GM23338 (cell line): Measurements from ENCODE around the gene NLRC3. TPM values are rescaled to one million over a fixed set of nuclear protein-coding genes. Genes with fewer than 3 reads are reported as not detected.

ENCODE experiments used
- ATAC-seq: fragments of 200-7000 bp; cut with Tn5 transposase; 3 replicates; pipeline ENCODE4 v1.9.1; 2020
- DNase-seq: peaks from one replicate; pipeline ENCODE4 v3.0.0-alpha.2; 2015; ENCODE audit warnings: low spot score
- H2AFZ ChIP-seq: fragments of 200-600 bp; sonication (generic); 2 replicates; pipeline ENCODE4 v1.8.0; 2016; ENCODE audit warnings: antibody characterized with exemption, mild to moderate bottlenecking, moderate library complexity
- H3F3A ChIP-seq: fragments of 200-600 bp; sonication (generic); replicated peaks from 2 replicates; pipeline ENCODE4 v1.8.0; 2017; ENCODE audit warnings: antibody characterized with exemption, mixed run types, low read depth
- H3K27ac ChIP-seq: fragments of 200-600 bp; sonication (generic); 2 replicates; pipeline ENCODE4 v1.6.1; 2016; ENCODE audit warnings: low read depth
- H3K27me3 ChIP-seq: fragments of 200-600 bp; sonication (generic); 2 replicates; pipeline ENCODE4 v1.8.0; 2016; ENCODE audit warnings: mild to moderate bottlenecking, mixed run types, moderate library complexity; ENCODE audit not compliant: insufficient read depth
- H3K36me3 ChIP-seq: fragments of 200-600 bp; sonication (generic); 2 replicates; pipeline ENCODE4 v1.8.0; 2016; ENCODE audit warnings: mild to moderate bottlenecking; ENCODE audit not compliant: insufficient read depth
- H3K4me1 ChIP-seq: fragments of 200-600 bp; sonication (generic); 2 replicates; pipeline ENCODE4 v1.8.0; 2016; ENCODE audit warnings: mild to moderate bottlenecking, moderate library complexity; ENCODE audit not compliant: insufficient read depth
- H3K4me2 ChIP-seq: fragments of 200-600 bp; sonication (generic); 2 replicates; pipeline ENCODE4 v1.7.1; 2017; ENCODE audit warnings: mixed run types
- H3K4me3 ChIP-seq: fragments of 200-600 bp; sonication (generic); 2 replicates; pipeline ENCODE4 v1.6.1; 2016; ENCODE audit warnings: mixed run types
- H3K79me2 ChIP-seq: fragments of 200-600 bp; sonication (generic); replicated peaks from 2 replicates; pipeline ENCODE4 v1.8.0; 2017; ENCODE audit warnings: mild to moderate bottlenecking; ENCODE audit not compliant: insufficient read depth
- H3K9me2 ChIP-seq: fragments of 200-600 bp; sonication (generic); 2 replicates; pipeline ENCODE4 v1.8.0; 2017; ENCODE audit not compliant: insufficient read depth
- H4K20me1 ChIP-seq: fragments of 200-600 bp; sonication (generic); replicated peaks from 2 replicates; pipeline ENCODE4 v1.8.0; 2017; ENCODE audit warnings: mild to moderate bottlenecking; ENCODE audit not compliant: insufficient read depth
- H3K27ac Mint-ChIP-seq: 2 replicates; pipeline ENCODE4 v1.8.0; 2020; ENCODE audit warnings: inconsistent platforms, mild to moderate bottlenecking, moderate library complexity, mixed read lengths
- H3K27me3 Mint-ChIP-seq: 3 replicates; pipeline ENCODE4 v1.8.0; 2022; ENCODE audit warnings: low read depth, mild to moderate bottlenecking, moderate library complexity, mixed read lengths, inconsistent platforms; ENCODE audit not compliant: insufficient read depth, poor library complexity
- H3K36me3 Mint-ChIP-seq: 3 replicates; pipeline ENCODE4 v1.8.0; 2021; ENCODE audit warnings: low read depth, mild to moderate bottlenecking, inconsistent platforms, moderate library complexity, mixed read lengths
- H3K4me1 Mint-ChIP-seq: 3 replicates; pipeline ENCODE4 v1.8.0; 2020; ENCODE audit warnings: mild to moderate bottlenecking, inconsistent platforms, mixed read lengths
- H3K4me3 Mint-ChIP-seq: 3 replicates; pipeline ENCODE4 v1.8.0; 2021; ENCODE audit warnings: moderate library complexity, mild to moderate bottlenecking, inconsistent platforms, mixed read lengths
- H3K9me3 Mint-ChIP-seq: 3 replicates; pipeline ENCODE4 v1.8.0; 2020; ENCODE audit warnings: moderate library complexity, mild to moderate bottlenecking, inconsistent platforms, mixed read lengths
- CREB1 ChIP-seq: fragments of 250-450 bp; sonication (Bioruptor Pico); IDR thresholded peaks from 2 replicates; pipeline ENCODE4 v1.5.0; 2020; ENCODE audit warnings: low read depth, mild to moderate bottlenecking, moderate library complexity
- EZH2 ChIP-seq: fragments of 200-600 bp; sonication (generic); IDR thresholded peaks from one replicate; pipeline ENCODE4 v1.8.0; 2017; ENCODE audit warnings: antibody characterized with exemption, mild to moderate bottlenecking, low read depth; ENCODE audit not compliant: unreplicated experiment
- EZH2phosphoT487 ChIP-seq: fragments of 200-600 bp; sonication (generic); IDR thresholded peaks from one replicate; pipeline ENCODE4 v1.8.1; 2018; ENCODE audit warnings: antibody characterized with exemption; ENCODE audit not compliant: unreplicated experiment
- JUNB ChIP-seq: IDR thresholded peaks from one replicate; pipeline ENCODE4 v1.6.1; 2016; ENCODE audit warnings: antibody characterized with exemption; ENCODE audit not compliant: unreplicated experiment
- NANOG ChIP-seq: IDR thresholded peaks from 2 replicates; pipeline ENCODE4 v1.6.1; 2016; ENCODE audit warnings: antibody characterized with exemption, borderline replicate concordance
- POLR2AphosphoS5 ChIP-seq: IDR thresholded peaks from 2 replicates; pipeline ENCODE4 v1.6.1; 2016; ENCODE audit warnings: antibody characterized with exemption, low read depth
- STAT1 ChIP-seq: IDR thresholded peaks from one replicate; pipeline ENCODE4 v1.6.1; 2016; ENCODE audit warnings: antibody characterized with exemption; ENCODE audit not compliant: unreplicated experiment
- ZNF331 ChIP-seq: fragments of 250-450 bp; sonication (Bioruptor Pico); IDR thresholded peaks from 2 replicates; pipeline ENCODE4 v1.5.0; 2020; ENCODE audit warnings: low read depth, mild to moderate bottlenecking, moderate library complexity
- polyA plus RNA-seq: library from polyadenylated mRNA; unstranded; fragments of >200 nt; fragmentation: Nextera tagmentation; extraction: Ambion mirVana; gene quantifications from 2 replicates; pipeline ENCODE4 v1.2.1, GENCODE V29; 2016
- total RNA-seq: library from RNA; depleted of rRNA; stranded (reverse); fragments of >200 nt; shearing (Covaris generic); gene quantifications from 2 replicates; pipeline ENCODE4 v1.2.3, GENCODE V29; 2014
- TF ChIP-seq, protein P1 (sequence below), 2 experiments: fragments of 200-600 bp in 1 of 2; sonication (generic) in 1 of 2; conservative IDR thresholded peaks; 2 replicates each; pipeline versions ENCODE4 v1.5.1 to v1.6.1; 2016 to 2017; ENCODE audit warnings: antibody characterized with exemption in 2 of 2, low read depth in 2 of 2, mild to moderate bottlenecking in 2 of 2, moderate library complexity in 1 of 2
- TF ChIP-seq, protein P2 (sequence below): IDR thresholded peaks from one replicate; pipeline ENCODE4 v1.6.1; 2018; ENCODE audit warnings: antibody characterized with exemption; ENCODE audit not compliant: unreplicated experiment
- TF ChIP-seq, protein P3 (sequence below): IDR thresholded peaks from 2 replicates; pipeline ENCODE4 v1.6.1; 2016; ENCODE audit warnings: antibody characterized with exemption
- TF ChIP-seq, protein P4 (sequence below): fragments of 250-450 bp; sonication (Bioruptor Pico); IDR thresholded peaks from 2 replicates; pipeline ENCODE4 v1.5.0; 2020; ENCODE audit warnings: mild to moderate bottlenecking, moderate library complexity

NLRC3 gene
- total and polyA plus RNA-seq, 2 experiments from 2014 or later = 0.11 to 0.49 TPM

DNA sequence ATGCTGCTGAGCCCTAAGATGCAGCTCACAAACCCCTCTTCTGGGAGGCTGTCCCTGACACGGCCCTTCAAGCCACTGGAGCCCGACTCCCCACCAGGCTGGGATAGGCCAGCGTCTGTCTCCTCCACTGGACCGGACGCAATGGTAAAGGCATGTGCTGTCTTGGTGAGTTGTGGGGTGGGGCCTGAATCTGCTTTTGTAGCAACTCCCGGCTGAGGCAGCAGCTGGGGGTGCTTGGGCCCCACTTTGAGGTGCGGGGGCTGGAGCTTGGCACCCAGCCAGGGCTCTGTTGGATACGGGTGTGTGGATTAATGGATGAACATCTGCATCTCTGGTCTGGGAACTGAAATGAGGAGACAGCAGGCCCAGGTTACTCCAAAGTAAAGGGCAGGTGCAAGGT, 3.5 kb upstream of the NLRC3 start (continued):
- TF ChIP-seq, protein P1, sequence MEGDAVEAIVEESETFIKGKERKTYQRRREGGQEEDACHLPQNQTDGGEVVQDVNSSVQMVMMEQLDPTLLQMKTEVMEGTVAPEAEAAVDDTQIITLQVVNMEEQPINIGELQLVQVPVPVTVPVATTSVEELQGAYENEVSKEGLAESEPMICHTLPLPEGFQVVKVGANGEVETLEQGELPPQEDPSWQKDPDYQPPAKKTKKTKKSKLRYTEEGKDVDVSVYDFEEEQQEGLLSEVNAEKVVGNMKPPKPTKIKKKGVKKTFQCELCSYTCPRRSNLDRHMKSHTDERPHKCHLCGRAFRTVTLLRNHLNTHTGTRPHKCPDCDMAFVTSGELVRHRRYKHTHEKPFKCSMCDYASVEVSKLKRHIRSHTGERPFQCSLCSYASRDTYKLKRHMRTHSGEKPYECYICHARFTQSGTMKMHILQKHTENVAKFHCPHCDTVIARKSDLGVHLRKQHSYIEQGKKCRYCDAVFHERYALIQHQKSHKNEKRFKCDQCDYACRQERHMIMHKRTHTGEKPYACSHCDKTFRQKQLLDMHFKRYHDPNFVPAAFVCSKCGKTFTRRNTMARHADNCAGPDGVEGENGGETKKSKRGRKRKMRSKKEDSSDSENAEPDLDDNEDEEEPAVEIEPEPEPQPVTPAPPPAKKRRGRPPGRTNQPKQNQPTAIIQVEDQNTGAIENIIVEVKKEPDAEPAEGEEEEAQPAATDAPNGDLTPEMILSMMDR (conservative IDR thresholded peaks at IDR 0.05; ENCODE audit: low read depth in 2 of 2) = no peak
- no peak for TF ChIP-seq CREB1
- TF ChIP-seq EZH2 = no peak
- TF ChIP-seq NANOG = no peak
- no peak for TF ChIP-seq POLR2AphosphoS5
- no peak for TF ChIP-seq JUNB
- TF ChIP-seq, protein P2, sequence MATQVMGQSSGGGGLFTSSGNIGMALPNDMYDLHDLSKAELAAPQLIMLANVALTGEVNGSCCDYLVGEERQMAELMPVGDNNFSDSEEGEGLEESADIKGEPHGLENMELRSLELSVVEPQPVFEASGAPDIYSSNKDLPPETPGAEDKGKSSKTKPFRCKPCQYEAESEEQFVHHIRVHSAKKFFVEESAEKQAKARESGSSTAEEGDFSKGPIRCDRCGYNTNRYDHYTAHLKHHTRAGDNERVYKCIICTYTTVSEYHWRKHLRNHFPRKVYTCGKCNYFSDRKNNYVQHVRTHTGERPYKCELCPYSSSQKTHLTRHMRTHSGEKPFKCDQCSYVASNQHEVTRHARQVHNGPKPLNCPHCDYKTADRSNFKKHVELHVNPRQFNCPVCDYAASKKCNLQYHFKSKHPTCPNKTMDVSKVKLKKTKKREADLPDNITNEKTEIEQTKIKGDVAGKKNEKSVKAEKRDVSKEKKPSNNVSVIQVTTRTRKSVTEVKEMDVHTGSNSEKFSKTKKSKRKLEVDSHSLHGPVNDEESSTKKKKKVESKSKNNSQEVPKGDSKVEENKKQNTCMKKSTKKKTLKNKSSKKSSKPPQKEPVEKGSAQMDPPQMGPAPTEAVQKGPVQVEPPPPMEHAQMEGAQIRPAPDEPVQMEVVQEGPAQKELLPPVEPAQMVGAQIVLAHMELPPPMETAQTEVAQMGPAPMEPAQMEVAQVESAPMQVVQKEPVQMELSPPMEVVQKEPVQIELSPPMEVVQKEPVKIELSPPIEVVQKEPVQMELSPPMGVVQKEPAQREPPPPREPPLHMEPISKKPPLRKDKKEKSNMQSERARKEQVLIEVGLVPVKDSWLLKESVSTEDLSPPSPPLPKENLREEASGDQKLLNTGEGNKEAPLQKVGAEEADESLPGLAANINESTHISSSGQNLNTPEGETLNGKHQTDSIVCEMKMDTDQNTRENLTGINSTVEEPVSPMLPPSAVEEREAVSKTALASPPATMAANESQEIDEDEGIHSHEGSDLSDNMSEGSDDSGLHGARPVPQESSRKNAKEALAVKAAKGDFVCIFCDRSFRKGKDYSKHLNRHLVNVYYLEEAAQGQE = no peak
- no peak for TF ChIP-seq EZH2phosphoT487
- TF ChIP-seq ZNF331 (CRISPR knock-in tag) = no peak
- TF ChIP-seq, protein P3, sequence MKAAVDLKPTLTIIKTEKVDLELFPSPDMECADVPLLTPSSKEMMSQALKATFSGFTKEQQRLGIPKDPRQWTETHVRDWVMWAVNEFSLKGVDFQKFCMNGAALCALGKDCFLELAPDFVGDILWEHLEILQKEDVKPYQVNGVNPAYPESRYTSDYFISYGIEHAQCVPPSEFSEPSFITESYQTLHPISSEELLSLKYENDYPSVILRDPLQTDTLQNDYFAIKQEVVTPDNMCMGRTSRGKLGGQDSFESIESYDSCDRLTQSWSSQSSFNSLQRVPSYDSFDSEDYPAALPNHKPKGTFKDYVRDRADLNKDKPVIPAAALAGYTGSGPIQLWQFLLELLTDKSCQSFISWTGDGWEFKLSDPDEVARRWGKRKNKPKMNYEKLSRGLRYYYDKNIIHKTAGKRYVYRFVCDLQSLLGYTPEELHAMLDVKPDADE = no peak

DNA sequence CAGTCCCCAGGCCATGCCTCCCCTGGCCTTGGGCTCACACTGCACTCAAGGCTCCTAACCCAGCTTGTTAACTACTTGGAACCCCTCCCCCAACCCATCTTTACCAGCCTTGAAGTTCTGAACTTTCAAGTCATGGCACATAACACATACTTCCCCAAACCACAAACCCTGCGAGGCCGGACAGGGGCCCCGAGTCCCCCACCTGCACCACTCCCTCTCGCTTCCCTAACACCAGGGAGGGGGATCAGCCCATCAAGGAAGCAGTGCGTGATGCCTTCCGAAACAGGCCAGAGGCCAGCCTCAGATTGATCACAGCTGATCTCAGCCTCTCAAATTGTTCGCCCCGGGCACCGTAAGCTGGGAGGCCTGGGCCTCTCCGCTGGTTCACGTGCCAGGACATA, 3.0 kb upstream of the NLRC3 start:
- H3K36me3 Mint-ChIP-seq = peaks cover 25% of the 10 kb centered on the region; the same call in 2 of the 3 replicates
- H3K27me3 Mint-ChIP-seq = peaks cover 2% of the 10 kb centered on the region
- H3K27me3 ChIP-seq = no peaks in the 10 kb centered on the region
- H3K4me3 ChIP-seq = no peak overlapping the region
- ATAC-seq (no peak), DNase-seq (no peak)
- no peaks in the 10 kb centered on the region for H3F3A ChIP-seq
- H2AFZ ChIP-seq = no peak overlapping the region
- no peaks in the 10 kb centered on the region for H3K36me3 ChIP-seq
- no peaks in the 10 kb centered on the region for H3K9me2 ChIP-seq
- H4K20me1 ChIP-seq = no peaks in the 10 kb centered on the region
- peaks cover 15% of the 10 kb centered on the region for H3K4me1 Mint-ChIP-seq
- no peaks in the 10 kb centered on the region; the same call in 2 of the 3 replicates for H3K9me3 Mint-ChIP-seq
- H3K27ac Mint-ChIP-seq = peak overlapping the region; percentile 6; the same call in 1 of the 2 replicates
- no peaks in the 10 kb centered on the region for H3K79me2 ChIP-seq
- no peak overlapping the region for H3K4me2 ChIP-seq
- no peaks in the 10 kb centered on the region for H3K4me1 ChIP-seq
- H3K4me3 Mint-ChIP-seq = no peak overlapping the region
- no peak overlapping the region for H3K27ac ChIP-seq
- TF ChIP-seq STAT1 = no peak
- TF ChIP-seq, protein P4, sequence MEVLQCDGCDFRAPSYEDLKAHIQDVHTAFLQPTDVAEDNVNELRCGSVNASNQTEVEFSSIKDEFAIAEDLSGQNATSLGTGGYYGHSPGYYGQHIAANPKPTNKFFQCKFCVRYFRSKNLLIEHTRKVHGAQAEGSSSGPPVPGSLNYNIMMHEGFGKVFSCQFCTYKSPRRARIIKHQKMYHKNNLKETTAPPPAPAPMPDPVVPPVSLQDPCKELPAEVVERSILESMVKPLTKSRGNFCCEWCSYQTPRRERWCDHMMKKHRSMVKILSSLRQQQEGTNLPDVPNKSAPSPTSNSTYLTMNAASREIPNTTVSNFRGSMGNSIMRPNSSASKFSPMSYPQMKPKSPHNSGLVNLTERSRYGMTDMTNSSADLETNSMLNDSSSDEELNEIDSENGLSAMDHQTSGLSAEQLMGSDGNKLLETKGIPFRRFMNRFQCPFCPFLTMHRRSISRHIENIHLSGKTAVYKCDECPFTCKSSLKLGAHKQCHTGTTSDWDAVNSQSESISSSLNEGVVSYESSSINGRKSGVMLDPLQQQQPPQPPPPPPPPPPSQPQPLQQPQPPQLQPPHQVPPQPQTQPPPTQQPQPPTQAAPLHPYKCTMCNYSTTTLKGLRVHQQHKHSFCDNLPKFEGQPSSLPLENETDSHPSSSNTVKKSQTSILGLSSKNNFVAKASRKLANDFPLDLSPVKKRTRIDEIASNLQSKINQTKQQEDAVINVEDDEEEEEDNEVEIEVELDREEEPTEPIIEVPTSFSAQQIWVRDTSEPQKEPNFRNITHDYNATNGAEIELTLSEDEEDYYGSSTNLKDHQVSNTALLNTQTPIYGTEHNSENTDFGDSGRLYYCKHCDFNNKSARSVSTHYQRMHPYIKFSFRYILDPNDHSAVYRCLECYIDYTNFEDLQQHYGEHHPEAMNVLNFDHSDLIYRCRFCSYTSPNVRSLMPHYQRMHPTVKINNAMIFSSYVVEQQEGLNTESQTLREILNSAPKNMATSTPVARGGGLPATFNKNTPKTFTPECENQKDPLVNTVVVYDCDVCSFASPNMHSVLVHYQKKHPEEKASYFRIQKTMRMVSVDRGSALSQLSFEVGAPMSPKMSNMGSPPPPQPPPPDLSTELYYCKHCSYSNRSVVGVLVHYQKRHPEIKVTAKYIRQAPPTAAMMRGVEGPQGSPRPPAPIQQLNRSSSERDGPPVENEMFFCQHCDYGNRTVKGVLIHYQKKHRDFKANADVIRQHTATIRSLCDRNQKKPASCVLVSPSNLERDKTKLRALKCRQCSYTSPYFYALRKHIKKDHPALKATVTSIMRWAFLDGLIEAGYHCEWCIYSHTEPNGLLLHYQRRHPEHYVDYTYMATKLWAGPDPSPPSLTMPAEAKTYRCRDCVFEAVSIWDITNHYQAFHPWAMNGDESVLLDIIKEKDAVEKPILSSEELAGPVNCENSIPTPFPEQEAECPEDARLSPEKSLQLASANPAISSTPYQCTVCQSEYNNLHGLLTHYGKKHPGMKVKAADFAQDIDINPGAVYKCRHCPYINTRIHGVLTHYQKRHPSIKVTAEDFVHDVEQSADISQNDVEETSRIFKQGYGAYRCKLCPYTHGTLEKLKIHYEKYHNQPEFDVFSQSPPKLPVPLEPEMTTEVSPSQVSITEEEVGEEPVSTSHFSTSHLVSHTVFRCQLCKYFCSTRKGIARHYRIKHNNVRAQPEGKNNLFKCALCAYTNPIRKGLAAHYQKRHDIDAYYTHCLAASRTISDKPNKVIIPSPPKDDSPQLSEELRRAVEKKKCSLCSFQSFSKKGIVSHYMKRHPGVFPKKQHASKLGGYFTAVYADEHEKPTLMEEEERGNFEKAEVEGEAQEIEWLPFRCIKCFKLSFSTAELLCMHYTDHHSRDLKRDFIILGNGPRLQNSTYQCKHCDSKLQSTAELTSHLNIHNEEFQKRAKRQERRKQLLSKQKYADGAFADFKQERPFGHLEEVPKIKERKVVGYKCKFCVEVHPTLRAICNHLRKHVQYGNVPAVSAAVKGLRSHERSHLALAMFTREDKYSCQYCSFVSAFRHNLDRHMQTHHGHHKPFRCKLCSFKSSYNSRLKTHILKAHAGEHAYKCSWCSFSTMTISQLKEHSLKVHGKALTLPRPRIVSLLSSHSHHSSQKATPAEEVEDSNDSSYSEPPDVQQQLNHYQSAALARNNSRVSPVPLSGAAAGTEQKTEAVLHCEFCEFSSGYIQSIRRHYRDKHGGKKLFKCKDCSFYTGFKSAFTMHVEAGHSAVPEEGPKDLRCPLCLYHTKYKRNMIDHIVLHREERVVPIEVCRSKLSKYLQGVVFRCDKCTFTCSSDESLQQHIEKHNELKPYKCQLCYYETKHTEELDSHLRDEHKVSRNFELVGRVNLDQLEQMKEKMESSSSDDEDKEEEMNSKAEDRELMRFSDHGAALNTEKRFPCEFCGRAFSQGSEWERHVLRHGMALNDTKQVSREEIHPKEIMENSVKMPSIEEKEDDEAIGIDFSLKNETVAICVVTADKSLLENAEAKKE (CRISPR knock-in tag) = no peak
